ENCODE results near the gene SF3A1.

DNA sequence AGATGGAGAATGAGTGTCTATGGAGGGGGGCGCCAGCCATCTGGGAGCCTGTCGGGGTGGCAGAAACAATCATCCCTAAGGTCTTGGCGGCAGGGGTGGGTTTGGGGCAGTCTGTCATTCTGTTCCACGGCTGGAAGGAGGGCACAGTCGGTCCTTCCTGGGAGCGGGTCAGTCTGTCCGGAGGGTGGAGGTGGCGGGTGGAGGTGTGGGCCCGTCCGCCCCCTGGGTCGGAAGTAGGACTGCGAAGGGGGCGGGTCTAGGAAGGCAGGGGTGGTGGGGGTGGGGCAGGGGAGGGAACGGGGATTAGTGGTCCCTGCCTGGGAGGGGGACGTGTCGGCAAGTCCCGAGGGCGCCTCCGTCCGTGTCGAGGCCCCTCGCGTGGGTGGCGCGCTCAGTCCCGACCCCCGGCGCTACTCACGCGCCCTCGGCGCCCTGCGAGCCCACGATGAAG lies 30.4 kb downstream of the SF3A1 start:
- no peak for TF ChIP-seq GABPA (IDR thresholded peaks at IDR 0.05; ENCODE audit: low read depth)
- TF ChIP-seq, protein P1, sequence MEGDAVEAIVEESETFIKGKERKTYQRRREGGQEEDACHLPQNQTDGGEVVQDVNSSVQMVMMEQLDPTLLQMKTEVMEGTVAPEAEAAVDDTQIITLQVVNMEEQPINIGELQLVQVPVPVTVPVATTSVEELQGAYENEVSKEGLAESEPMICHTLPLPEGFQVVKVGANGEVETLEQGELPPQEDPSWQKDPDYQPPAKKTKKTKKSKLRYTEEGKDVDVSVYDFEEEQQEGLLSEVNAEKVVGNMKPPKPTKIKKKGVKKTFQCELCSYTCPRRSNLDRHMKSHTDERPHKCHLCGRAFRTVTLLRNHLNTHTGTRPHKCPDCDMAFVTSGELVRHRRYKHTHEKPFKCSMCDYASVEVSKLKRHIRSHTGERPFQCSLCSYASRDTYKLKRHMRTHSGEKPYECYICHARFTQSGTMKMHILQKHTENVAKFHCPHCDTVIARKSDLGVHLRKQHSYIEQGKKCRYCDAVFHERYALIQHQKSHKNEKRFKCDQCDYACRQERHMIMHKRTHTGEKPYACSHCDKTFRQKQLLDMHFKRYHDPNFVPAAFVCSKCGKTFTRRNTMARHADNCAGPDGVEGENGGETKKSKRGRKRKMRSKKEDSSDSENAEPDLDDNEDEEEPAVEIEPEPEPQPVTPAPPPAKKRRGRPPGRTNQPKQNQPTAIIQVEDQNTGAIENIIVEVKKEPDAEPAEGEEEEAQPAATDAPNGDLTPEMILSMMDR (IDR thresholded peaks at IDR 0.05; ENCODE audit: insufficient read depth, low read length): no peak
- TF ChIP-seq POLR2AphosphoS5 (IDR thresholded peaks at IDR 0.05; ENCODE audit: low read depth): no peak

Data from HL-60 (cell line).